Erythroblast (primary cell): Measurements from ENCODE around the gene NRM.

Experiments used
- GATA1 ChIP-seq: IDR thresholded peaks from 2 replicates; pipeline ENCODE4 v1.6.1; 2011; ENCODE audit warnings: low read depth, mild to moderate bottlenecking, control low read depth, low read length, moderate library complexity
- POLR2A ChIP-seq: IDR thresholded peaks from 2 replicates; pipeline ENCODE4 v1.6.1; 2011; ENCODE audit warnings: mild to moderate bottlenecking, low read length

DNA sequence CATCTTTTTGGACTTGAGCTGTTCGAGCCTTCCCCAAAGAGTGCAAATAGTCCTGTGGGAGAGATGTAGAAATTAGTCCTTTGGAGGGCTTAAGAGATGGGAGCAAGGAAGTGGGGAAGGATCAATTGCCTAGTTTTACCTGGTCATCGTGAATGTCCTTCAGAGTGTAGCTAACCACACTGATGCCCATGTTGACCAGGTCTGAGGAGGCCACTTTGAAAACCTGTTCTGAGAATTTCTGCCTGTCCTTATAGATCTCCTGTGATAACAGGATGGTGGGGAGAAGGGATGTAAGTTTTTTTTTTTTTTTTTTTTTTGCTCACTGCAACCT lies 49.7 kb upstream of the NRM start:
- TF ChIP-seq POLR2A = peak; percentile 4
- no peak for TF ChIP-seq GATA1
